HPDE6-E6E7 (cell line): Measurements from ENCODE around the gene COPS8.

Source experiments
- DNase-seq: peaks from one replicate; pipeline ENCODE4 v3.0.0; 2011; ENCODE audit warnings: missing footprints; ENCODE audit errors: extremely low spot score

Gene COPS8

GRCh38 chr2:237130562-237131421 is 45.1 kb downstream of the COPS8 start:
- DNase-seq, result no peak

GRCh38 chr2:237131749-237132533 is 46.3 kb downstream of the COPS8 start:
- no peak for DNase-seq

GRCh38 chr2:237132799-237133198 is 47.1 kb downstream of the COPS8 start:
- no peak for DNase-seq

DNA sequence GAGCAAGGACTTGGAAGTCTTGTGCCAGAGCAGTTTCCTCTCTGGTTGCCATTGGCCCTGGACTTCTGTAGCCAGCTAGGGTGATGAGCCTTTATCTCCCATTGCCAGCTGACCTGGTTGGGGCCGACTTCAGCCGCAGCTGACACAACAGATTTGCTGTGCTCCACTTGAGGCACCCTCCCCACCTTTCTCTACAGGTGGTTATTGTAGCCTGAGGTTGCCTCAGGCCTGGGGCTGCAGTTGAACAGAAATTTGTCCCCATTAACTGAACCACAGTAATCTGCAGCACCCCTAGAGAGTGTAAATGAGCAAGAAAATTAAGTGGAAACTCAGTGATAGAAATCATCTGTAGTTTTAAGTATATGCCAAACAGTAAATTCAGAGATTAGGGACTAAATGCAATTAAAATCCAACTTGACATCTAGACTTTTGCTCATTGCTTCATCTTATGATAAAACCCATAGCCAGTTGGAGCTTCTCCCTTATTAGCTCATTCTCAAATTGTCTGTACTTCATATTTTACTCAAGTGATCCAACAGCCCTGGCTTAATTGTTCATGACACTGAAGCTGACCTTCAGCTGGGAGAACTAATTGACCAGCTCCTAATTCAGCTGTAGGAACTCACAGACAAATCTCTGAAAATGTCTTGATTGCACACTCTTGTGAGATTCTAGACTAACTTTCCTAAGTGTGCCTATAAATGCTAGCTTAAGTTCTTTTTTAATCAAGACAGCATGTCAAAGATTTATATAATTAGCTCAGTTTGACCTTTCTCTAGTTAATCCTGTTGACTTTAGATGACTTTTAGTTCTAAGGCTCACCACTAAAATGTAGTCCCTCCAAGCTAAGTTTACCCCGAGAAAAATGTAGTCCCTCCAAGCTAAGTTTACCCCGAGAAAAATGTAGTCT is 48.9 kb downstream of the COPS8 start:
- DNase-seq, result no peak

- no peak for DNase-seq
Observed at GRCh38 chr2:237136824-237137223, 51.1 kb downstream of the COPS8 start.

GRCh38 chr2:237137626-237138323 is 52.1 kb downstream of the COPS8 start:
- DNase-seq, result no peak

- DNase-seq, result no peak
Observed at GRCh38 chr2:237139123-237139675, 53.5 kb downstream of the COPS8 start.

DNA sequence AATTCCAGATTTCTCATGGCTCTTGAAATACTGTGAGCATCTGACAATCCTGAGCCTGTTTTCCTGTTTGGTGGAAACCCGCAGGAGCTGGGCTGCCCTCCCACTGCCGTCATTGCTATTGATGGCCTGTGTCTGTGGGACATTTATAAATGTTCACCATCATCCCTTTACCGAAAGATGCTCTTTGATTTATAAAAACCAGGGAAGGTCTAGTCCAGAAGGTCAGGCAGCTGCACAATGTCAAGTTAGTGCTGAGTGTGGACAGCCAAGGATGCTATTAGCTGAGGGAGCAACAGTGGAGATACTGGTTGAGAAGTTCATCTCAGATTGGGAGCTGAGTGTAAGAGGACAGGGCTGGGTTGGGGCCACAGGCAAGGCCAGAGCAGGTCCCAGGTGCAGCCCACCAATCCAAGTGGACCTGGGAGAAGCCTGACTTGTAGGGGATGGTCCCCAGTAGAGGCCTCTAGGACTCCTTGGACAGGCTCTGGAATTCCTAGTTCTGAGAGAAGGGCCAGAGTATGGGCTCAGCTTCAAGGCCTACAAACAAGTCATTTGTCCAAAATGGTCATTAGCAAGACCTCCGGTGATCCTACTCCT is 55.1 kb downstream of the COPS8 start:
- no peak for DNase-seq

GRCh38 chr2:237141571-237142051 is 55.9 kb downstream of the COPS8 start:
- no peak for DNase-seq

DNA sequence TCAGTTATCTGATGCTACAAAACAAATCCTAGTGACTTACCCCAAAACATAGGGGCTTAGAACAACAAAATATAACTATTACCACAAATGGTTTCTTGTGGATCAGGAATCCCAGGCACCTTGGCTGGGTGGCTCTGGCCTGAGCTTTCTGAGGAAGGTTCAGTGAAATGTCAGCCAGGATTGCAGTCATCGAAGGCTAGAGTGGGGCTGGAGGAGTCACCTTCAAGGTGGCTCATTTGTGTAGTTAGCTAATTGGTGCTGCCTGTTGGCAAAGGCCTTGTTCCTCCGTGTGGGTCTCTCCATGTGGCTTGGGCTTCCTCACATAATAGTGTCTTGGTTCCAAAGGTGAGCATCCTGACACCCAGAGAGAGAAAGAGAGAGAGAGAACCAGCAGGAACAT is 57.4 kb downstream of the COPS8 start:
- no peak for DNase-seq

DNA sequence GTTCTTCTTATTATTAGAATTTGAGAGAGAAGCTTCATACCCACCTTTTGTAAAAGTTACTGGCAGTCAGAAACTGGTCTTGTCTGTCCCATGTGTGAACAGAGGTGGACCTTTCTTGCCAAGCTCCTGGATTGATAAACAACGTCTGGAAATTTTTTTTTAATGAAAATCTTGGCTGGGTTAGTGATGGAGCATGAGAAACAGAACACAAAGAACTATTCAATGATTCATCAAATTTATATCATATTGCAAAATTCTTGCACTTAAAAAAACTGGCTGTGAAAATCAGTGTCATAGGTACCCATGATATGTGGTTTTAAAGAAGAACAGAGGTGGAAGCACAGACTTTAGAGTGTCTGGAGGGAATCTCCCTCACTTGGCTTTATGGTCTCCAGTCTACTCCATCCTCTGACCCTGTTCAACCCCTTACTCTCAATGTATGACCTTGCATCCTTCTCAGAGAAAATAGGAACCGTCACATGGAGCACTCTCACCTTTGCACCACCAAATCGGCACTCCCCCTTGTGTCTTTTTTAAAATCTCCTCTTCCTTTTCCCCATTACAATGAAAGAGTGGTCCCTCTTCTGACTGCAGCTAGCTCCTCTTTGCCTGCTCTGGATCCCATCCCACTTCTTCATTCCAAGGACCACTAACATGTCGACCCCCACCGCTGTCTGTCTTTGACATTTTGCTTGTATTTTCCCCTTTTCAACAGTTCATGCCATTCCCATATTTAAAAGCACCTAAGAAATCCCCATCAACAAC is 58.2 kb downstream of the COPS8 start:
- DNase-seq, result no peak

DNA sequence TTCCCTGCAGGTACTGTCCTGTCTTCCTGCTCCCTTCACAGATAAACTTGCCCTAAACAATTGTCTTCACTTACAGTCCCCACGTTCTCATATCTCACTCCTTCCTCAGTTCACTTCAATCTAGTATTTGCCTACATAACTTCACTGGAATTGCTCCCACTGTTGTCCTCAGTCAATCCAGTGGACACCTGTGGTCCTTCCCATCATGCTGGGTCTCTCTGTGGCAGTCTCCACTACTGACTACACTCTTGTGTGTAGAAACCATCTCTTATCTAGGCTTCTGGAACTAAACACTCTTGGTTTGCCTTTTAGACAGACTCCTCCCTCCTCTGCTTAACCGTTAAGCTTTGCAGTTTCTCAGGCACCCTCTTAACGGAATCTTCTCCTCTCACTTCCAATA is 58.8 kb downstream of the COPS8 start:
- DNase-seq, result no peak

DNA sequence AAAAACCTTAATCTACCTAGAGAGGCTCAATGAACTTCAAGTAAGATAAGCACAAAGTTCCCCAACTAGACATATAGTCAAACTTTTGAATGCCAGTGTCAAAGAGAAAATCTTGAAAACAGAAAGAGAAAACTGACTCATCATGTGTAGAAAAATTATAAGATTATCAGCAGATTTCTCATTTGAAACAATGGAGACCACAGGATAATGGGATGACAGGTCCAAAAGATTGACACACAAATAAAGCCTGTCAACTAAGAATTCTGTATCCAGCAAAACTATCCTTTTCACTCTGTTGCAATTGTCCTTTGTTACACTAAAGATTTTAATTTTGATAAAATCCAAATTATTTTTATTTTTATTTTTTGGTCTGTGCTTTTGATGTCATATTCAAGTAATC is 61.6 kb downstream of the COPS8 start:
- no peak for DNase-seq

DNA sequence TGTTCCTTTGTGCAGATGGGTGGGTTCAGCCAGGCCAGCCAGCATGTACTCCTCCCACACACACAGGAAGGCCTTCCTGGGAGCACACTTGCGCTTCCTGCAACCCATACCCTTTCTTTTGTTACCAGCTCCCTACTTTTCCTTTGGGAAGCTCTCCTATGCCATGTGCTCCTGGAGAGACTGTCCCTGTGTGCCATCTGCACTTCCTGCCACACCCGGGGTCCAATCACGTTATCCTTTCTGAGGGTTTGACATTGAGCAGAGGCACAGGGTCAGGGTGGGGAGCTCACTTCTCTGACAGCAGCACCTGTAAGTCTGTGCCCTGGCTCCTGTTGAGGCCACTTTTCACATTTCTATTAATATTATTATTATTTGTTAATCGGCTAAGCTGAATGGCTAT is 62.9 kb downstream of the COPS8 start:
- DNase-seq, result no peak

DNA sequence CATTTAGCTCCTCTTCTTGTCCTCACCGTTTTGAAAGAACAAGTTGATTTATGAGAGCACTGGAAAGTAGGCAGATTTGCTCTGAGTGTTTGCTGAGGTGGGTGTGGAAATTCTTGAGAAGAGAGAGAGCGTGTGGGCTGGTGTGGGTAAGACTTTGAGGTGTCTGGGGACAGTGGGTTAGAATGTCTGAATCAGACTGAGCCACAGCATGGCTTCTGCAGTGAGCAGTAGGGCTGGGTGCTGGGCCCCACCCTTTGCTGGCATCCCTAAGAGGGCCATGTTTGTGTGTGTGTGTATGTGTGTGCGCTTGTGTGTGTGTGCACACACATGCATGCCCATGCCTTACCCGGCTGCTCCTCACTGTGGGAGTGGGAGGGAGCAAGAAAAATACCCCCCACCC is 63.7 kb downstream of the COPS8 start:
- DNase-seq, result no peak
